IMR-90 (cell line): ENCODE results near the gene OR7G3.

ENCODE experiments used
- CEBPB ChIP-seq: IDR thresholded peaks from 2 replicates; pipeline ENCODE4 v1.6.1; 2012; ENCODE audit warnings: low read depth, low read length, improper control_type of control experiment
- TF ChIP-seq, protein P1 (sequence below): conservative IDR thresholded peaks from 2 replicates; pipeline ENCODE4 v1.5.1; 2012; ENCODE audit warnings: mild to moderate bottlenecking, low read depth, low read length, improper control_type of control experiment

DNA sequence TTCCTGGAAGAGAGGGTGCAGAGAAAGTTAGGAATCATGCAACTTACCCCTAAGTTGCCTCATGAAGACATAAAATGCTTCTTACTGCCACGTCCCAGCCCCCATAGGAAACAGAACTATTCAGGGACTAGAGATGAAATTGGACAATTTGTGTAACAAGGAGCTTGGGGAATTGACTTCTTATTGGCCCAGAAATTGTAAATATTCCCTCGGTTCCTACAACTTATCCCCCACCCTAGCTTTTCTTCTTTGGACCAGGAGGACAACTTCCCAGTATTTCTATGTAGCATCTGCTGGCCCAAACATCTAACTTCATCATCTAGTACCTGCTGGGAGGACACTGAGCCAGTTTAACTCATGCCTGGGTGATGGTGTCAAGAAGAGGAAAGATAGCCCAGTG, 40.0 kb downstream of the OR7G3 start, which contains the start of gene OR1M1:
- no peak for TF ChIP-seq CEBPB
- TF ChIP-seq, protein P1, sequence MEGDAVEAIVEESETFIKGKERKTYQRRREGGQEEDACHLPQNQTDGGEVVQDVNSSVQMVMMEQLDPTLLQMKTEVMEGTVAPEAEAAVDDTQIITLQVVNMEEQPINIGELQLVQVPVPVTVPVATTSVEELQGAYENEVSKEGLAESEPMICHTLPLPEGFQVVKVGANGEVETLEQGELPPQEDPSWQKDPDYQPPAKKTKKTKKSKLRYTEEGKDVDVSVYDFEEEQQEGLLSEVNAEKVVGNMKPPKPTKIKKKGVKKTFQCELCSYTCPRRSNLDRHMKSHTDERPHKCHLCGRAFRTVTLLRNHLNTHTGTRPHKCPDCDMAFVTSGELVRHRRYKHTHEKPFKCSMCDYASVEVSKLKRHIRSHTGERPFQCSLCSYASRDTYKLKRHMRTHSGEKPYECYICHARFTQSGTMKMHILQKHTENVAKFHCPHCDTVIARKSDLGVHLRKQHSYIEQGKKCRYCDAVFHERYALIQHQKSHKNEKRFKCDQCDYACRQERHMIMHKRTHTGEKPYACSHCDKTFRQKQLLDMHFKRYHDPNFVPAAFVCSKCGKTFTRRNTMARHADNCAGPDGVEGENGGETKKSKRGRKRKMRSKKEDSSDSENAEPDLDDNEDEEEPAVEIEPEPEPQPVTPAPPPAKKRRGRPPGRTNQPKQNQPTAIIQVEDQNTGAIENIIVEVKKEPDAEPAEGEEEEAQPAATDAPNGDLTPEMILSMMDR, result no peak
